C4-2B (cell line): Measurements from ENCODE around the gene ATXN2.

Source experiments
- H3K27ac ChIP-seq: fragments of 450-650 bp; 2 replicates; pipeline ENCODE4 v1.5.1; 2017
- CTCF ChIP-seq: fragments of 450-650 bp; conservative IDR thresholded peaks from 2 replicates; pipeline ENCODE4 v1.5.1; 2017; ENCODE audit warnings: mild to moderate bottlenecking
- ZFX ChIP-seq: fragments of 450-650 bp; IDR thresholded peaks from 2 replicates; pipeline ENCODE4 v1.6.1; 2017

Gene ATXN2

GRCh38 chr12:111436266-111436665 is 162.8 kb downstream of the ATXN2 start:
- TF ChIP-seq ZFX (no peak), CTCF (no peak)
- no peak overlapping the region for H3K27ac ChIP-seq

GRCh38 chr12:111435661-111436201 is 163.4 kb downstream of the ATXN2 start:
- TF ChIP-seq CTCF = no peak
- no peak for TF ChIP-seq ZFX
- no peak overlapping the region for H3K27ac ChIP-seq

- no peak for TF ChIP-seq CTCF
- H3K27ac ChIP-seq = no peak overlapping the region
Observed at GRCh38 chr12:111434680-111435338, 164.3 kb downstream of the ATXN2 start.

GRCh38 chr12:111434049-111434448 is 165.1 kb downstream of the ATXN2 start:
- TF ChIP-seq ZFX (no peak), CTCF (no peak)
- no peak overlapping the region for H3K27ac ChIP-seq

GRCh38 chr12:111431772-111432171 is 167.3 kb downstream of the ATXN2 start:
- TF ChIP-seq CTCF (no peak), ZFX (no peak)
- no peak overlapping the region for H3K27ac ChIP-seq

- TF ChIP-seq CTCF (no peak), ZFX (no peak)
Observed at GRCh38 chr12:111430433-111431353, 168.4 kb downstream of the ATXN2 start.

GRCh38 chr12:111429828-111430432 is 169.2 kb downstream of the ATXN2 start:
- H3K27ac ChIP-seq = no peak overlapping the region
- TF ChIP-seq CTCF (no peak), ZFX (no peak)

More at GRCh38 chr12:111430433-111431353, 168.4 kb downstream of the ATXN2 start:
- H3K27ac ChIP-seq = no peak overlapping the region
